K562 (cell line): Measurements from ENCODE around the gene KIAA0513. TPM values are rescaled to one million over a fixed set of nuclear protein-coding genes. Genes with fewer than 3 reads are reported as not detected.

ENCODE experiments used
- ARID3B ChIP-seq: fragments of 250-450 bp; sonication (Bioruptor Pico); IDR thresholded peaks from 2 replicates; pipeline ENCODE4 v1.4.0; 2020; ENCODE audit warnings: borderline replicate concordance
- ATF1 ChIP-seq, 2 experiments: fragments of 450-650 bp in 1 of 2; IDR thresholded peaks; 2 replicates each; pipeline ENCODE4 v1.6.1; 2016; ENCODE audit warnings: missing compliant biosample characterization in 1 of 2, missing genetic modification characterization in 1 of 2
- CBX3 ChIP-seq, 2 experiments: IDR thresholded peaks; 1 replicate in 1 of 2; 2 replicates in 1 of 2; pipeline ENCODE4 v1.6.1; 2012; ENCODE audit warnings: inconsistent platforms in 2 of 2, low read length in 2 of 2, borderline replicate concordance in 1 of 2, control low read depth in 1 of 2
- CXXC5 ChIP-seq: fragments of 250-450 bp; sonication (Bioruptor Pico); IDR thresholded peaks from 2 replicates; pipeline ENCODE4 v1.8.0; 2022; ENCODE audit warnings: inconsistent platforms, mild to moderate bottlenecking, moderate library complexity
- ETV6 ChIP-seq, 3 experiments: fragments of 150-350 bp in 1 of 3; sonication (generic) in 1 of 3; formaldehyde crosslinking in 1 of 3; IDR thresholded peaks; 2 replicates each; pipeline versions ENCODE4 v1.6.1 to v1.8.0; 2014 to 2022; ENCODE audit warnings: borderline replicate concordance in 2 of 3, low read depth in 2 of 3, antibody characterized with exemption in 1 of 3, low read length in 1 of 3, mild to moderate bottlenecking in 1 of 3, missing genetic modification reagents in 1 of 3
- EWSR1 ChIP-seq: fragments of 450-650 bp; IDR thresholded peaks from 2 replicates; pipeline ENCODE4 v1.6.1; 2018; ENCODE audit warnings: borderline replicate concordance, mild to moderate bottlenecking, low read depth, moderate library complexity; ENCODE audit not compliant: partially characterized antibody
- NFE2 ChIP-seq: IDR thresholded peaks from 2 replicates; pipeline ENCODE4 v1.6.1; 2014; ENCODE audit warnings: antibody characterized with exemption, low read depth
- PHB ChIP-seq: fragments of 250-450 bp; sonication (Bioruptor Pico); IDR thresholded peaks from 2 replicates; pipeline ENCODE4 v1.5.0; 2021
- RBFOX2 ChIP-seq: fragments of 200-400 bp; formaldehyde crosslinking; IDR thresholded peaks from 2 replicates; pipeline ENCODE4 v1.6.1; 2017; ENCODE audit warnings: low read depth, mild to moderate bottlenecking, low read length, moderate library complexity
- RNF219 ChIP-seq: fragments of 250-450 bp; sonication (Bioruptor Pico); IDR thresholded peaks from 2 replicates; pipeline ENCODE4 v1.5.0; 2022; ENCODE audit warnings: mild to moderate bottlenecking
- SREBF2 ChIP-seq: sonication (generic); formaldehyde crosslinking; IDR thresholded peaks from 2 replicates; pipeline ENCODE4 v1.4.0; 2020; ENCODE audit warnings: mild to moderate bottlenecking, missing genetic modification reagents
- TRIM25 ChIP-seq: fragments of 450-650 bp; IDR thresholded peaks from 2 replicates; pipeline ENCODE4 v1.7.0; 2016; ENCODE audit warnings: borderline replicate concordance
- U2AF2 ChIP-seq: fragments of 200-400 bp; formaldehyde crosslinking; optimal IDR thresholded peaks from 2 replicates; pipeline ENCODE3; 2017; ENCODE audit warnings: low read depth, mild to moderate bottlenecking, low read length
- ZNF121 ChIP-seq: sonication (generic); formaldehyde crosslinking; conservative IDR thresholded peaks from 2 replicates; pipeline ENCODE4 v1.8.0; 2022; ENCODE audit warnings: missing genetic modification reagents
- ZNF263 ChIP-seq: sonication (generic); formaldehyde crosslinking; IDR thresholded peaks from 2 replicates; pipeline ENCODE4 v1.8.0; 2022; ENCODE audit warnings: mild to moderate bottlenecking, missing genetic modification reagents, borderline replicate concordance
- ZNF639 ChIP-seq, 2 experiments: fragments of 200-800 bp in 1 of 2; sonication (Bioruptor generic) in 1 of 2; sonication (generic) in 1 of 2; formaldehyde crosslinking in 1 of 2; IDR thresholded peaks in 1 of 2; conservative IDR thresholded peaks in 1 of 2; 2 replicates each; pipeline versions ENCODE4 v1.5.0 to v1.6.1; 2016 to 2020; ENCODE audit warnings: missing compliant biosample characterization in 1 of 2, missing genetic modification characterization in 1 of 2, missing genetic modification reagents in 1 of 2
- polyA plus RNA-seq, 8 experiments: library from polyadenylated mRNA; depleted of rRNA in 4 of 8; stranded (reverse) in 5 of 8; unstranded in 3 of 8; fragments of >200 nt; fragmentation: Nextera tagmentation in 2 of 8; fragmentation: Illumina TruSeq in 1 of 8; extraction: Ambion mirVana in 2 of 8; extraction: Trizol in 1 of 8; gene quantifications; 2 replicates each; pipeline versions ENCODE4 v1.2.1 to v1.2.3, GENCODE V29; 2011 to 2014; ENCODE audit warnings: inconsistent platforms in 1 of 8, missing spikeins in 1 of 8
- total RNA-seq, 7 experiments: library from RNA; depleted of rRNA in 6 of 7; stranded (reverse); fragments of >200 nt in 6 of 7; fragmentation: Illumina TruSeq in 2 of 7; extraction: Trizol in 2 of 7; gene quantifications; 2 replicates each; pipeline versions ENCODE4 v1.2.1 to v1.2.3, GENCODE V29; 2011 to 2021; ENCODE audit warnings: low replicate concordance in 1 of 7

The KIAA0513 gene
- total and polyA plus RNA-seq, 9 of the 15 experiments (the other 6 are each of a cell fraction or from before 2014, with no cell fraction given) = 0.18 to 13.7 (median 10.2) TPM

GRCh38 chr16:85045641-85046471, 18.3 kb downstream of the KIAA0513 start (continued):
- no peak for TF ChIP-seq TRIM25
- 0 out of 2 replicates have a peak, but pooled peaks have one; percentile 39 for TF ChIP-seq CXXC5 (CRISPR knock-in tag)
- no peak for TF ChIP-seq ZNF639 (CRISPR knock-in tag; conservative IDR thresholded peaks at IDR 0.05 in 1 of 2, IDR thresholded peaks at IDR 0.05 in 1 of 2)
- TF ChIP-seq NFE2 = no peak
- peak; percentile 41; the same call in 1 of the 2 replicates for TF ChIP-seq PHB (CRISPR knock-in tag)
- 0 out of 2 replicates have a peak, but pooled peaks have one; percentile 29 for TF ChIP-seq ZNF263 (CRISPR knock-in tag)
- 0 out of 3 replicates have a peak, but pooled peaks of 1 of the 2 experiments have one; percentile 6 for TF ChIP-seq CBX3 (IDR thresholded peaks at IDR 0.05; ENCODE audit: borderline replicate concordance in 1 of 2, low read length in 2 of 2)
- no peak for TF ChIP-seq EWSR1
- no peak for TF ChIP-seq ATF1 (CRISPR knock-in tag; IDR thresholded peaks at IDR 0.05)
- no peak for TF ChIP-seq ATF1 (tag; IDR thresholded peaks at IDR 0.05)
- peak; percentile 47 for TF ChIP-seq RBFOX2
- TF ChIP-seq SREBF2 = no peak
- no peak for TF ChIP-seq ARID3B (CRISPR knock-in tag)
- no peak for TF ChIP-seq U2AF2
- peak; percentile 21; the same call in 1 of the 2 replicates for TF ChIP-seq ZNF121 (CRISPR knock-in tag)
- no peak for TF ChIP-seq ETV6 (IDR thresholded peaks at IDR 0.05; ENCODE audit: borderline replicate concordance in 1 of 2, low read depth in 2 of 2, low read length in 1 of 2)
- TF ChIP-seq ETV6 (CRISPR knock-in tag; IDR thresholded peaks at IDR 0.05; ENCODE audit: borderline replicate concordance) = no peak
- TF ChIP-seq RNF219 = no peak
